Liver (tissue), 9 donors: Measurements from ENCODE around the gene C11orf21. TPM values are rescaled to one million over a fixed set of nuclear protein-coding genes. Genes with fewer than 3 reads are reported as not detected.

Experiments used
- DNase-seq: peaks from one replicate; pipeline ENCODE4 v3.0.0-alpha.2; 2017; ENCODE audit warnings: low spot score
- H3K27ac ChIP-seq, 2 donors: one replicate each; pipeline ENCODE4 v1.7.0; 2013; ENCODE audit warnings: inconsistent platforms in 2 of 2, low read length in 2 of 2, control low read depth in 1 of 2, low read depth in 1 of 2, mild to moderate bottlenecking in 1 of 2
- H3K27me3 ChIP-seq, 4 donors: one replicate each; pipeline versions ENCODE4 v1.6.1 to v1.7.0; 2013; ENCODE audit warnings: low read length in 3 of 4, inconsistent platforms in 1 of 4, mild to moderate bottlenecking in 1 of 4, moderate library complexity in 1 of 4; ENCODE audit not compliant: control insufficient read depth in 4 of 4, insufficient read depth in 4 of 4
- H3K36me3 ChIP-seq, 4 donors: one replicate each; pipeline versions ENCODE4 v1.6.1 to v1.7.0; 2013; ENCODE audit warnings: low read length in 3 of 4, mild to moderate bottlenecking in 3 of 4, low read depth in 1 of 4, moderate library complexity in 1 of 4; ENCODE audit not compliant: control insufficient read depth in 4 of 4, insufficient read depth in 3 of 4
- H3K4me1 ChIP-seq, 4 donors: one replicate each; pipeline versions ENCODE4 v1.6.1 to v1.7.0; 2013; ENCODE audit warnings: low read length in 3 of 4, mild to moderate bottlenecking in 3 of 4, moderate library complexity in 1 of 4; ENCODE audit not compliant: control insufficient read depth in 4 of 4, insufficient read depth in 4 of 4
- H3K4me3 ChIP-seq, 3 donors: one replicate each; pipeline versions ENCODE4 v1.6.1 to v1.7.0; 2013; ENCODE audit warnings: low read length in 3 of 3, control low read depth in 1 of 3, low read depth in 1 of 3, mild to moderate bottlenecking in 1 of 3
- H3K9ac ChIP-seq, 2 donors: one replicate each; pipeline ENCODE4 v1.7.0; 2013; ENCODE audit warnings: low read length in 2 of 2, mild to moderate bottlenecking in 2 of 2, moderate library complexity in 2 of 2, control low read depth in 1 of 2, low read depth in 1 of 2
- H3K9me3 ChIP-seq, 4 donors: one replicate each; pipeline versions ENCODE4 v1.6.1 to v1.7.0; 2013; ENCODE audit warnings: low read length in 3 of 4; ENCODE audit not compliant: control insufficient read depth in 4 of 4
- FOXA1 ChIP-seq: IDR thresholded peaks from 2 replicates; pipeline ENCODE4 v1.6.1; 2016; ENCODE audit warnings: antibody characterized with exemption
- FOXA2 ChIP-seq: IDR thresholded peaks from 2 replicates; pipeline ENCODE4 v1.6.1; 2016; ENCODE audit warnings: antibody characterized with exemption
- GABPA ChIP-seq, 2 donors: IDR thresholded peaks in 1 of 2; conservative IDR thresholded peaks in 1 of 2; 2 replicates each; pipeline ENCODE4 v1.6.1; 2016; ENCODE audit warnings: antibody characterized with exemption in 2 of 2, mild to moderate bottlenecking in 1 of 2, moderate library complexity in 1 of 2
- HNF4A ChIP-seq, 2 donors: conservative IDR thresholded peaks; 2 replicates each; pipeline ENCODE4 v1.6.1; 2016; ENCODE audit warnings: antibody characterized with exemption in 2 of 2, mild to moderate bottlenecking in 2 of 2
- HNF4G ChIP-seq: IDR thresholded peaks from 2 replicates; pipeline ENCODE4 v1.6.1; 2016; ENCODE audit warnings: antibody characterized with exemption
- JUND ChIP-seq, 2 donors: IDR thresholded peaks; 2 replicates each; pipeline ENCODE4 v1.6.1; 2016; ENCODE audit warnings: antibody characterized with exemption in 2 of 2
- MAX ChIP-seq: IDR thresholded peaks from 2 replicates; pipeline ENCODE4 v1.6.1; 2016; ENCODE audit warnings: antibody characterized with exemption
- NR2F2 ChIP-seq: IDR thresholded peaks from 2 replicates; pipeline ENCODE4 v1.6.1; 2016; ENCODE audit warnings: antibody characterized with exemption
- RAD21 ChIP-seq, 2 donors: IDR thresholded peaks; 2 replicates each; pipeline ENCODE4 v1.6.1; 2016; ENCODE audit warnings: antibody characterized with exemption in 2 of 2, mild to moderate bottlenecking in 2 of 2
- REST ChIP-seq: IDR thresholded peaks from 2 replicates; pipeline ENCODE4 v1.6.1; 2016; ENCODE audit warnings: antibody characterized with exemption, mild to moderate bottlenecking
- RXRA ChIP-seq, 2 donors: IDR thresholded peaks; 2 replicates each; pipeline ENCODE4 v1.6.1; 2017 to 2018; ENCODE audit warnings: antibody characterized with exemption in 2 of 2, mild to moderate bottlenecking in 1 of 2
- SP1 ChIP-seq: IDR thresholded peaks from 2 replicates; pipeline ENCODE4 v1.6.1; 2018; ENCODE audit warnings: antibody characterized with exemption, mild to moderate bottlenecking
- YY1 ChIP-seq: IDR thresholded peaks from 2 replicates; pipeline ENCODE4 v1.6.1; 2016; ENCODE audit warnings: antibody characterized with exemption, mild to moderate bottlenecking
- WGBS: extraction: QIAGEN DNeasy Blood & Tissue Kit; methylation state at CpG from one replicate; pipeline ENCODE4 v1.1.7; 2013; 5-methylcytosine and 5-hydroxymethylcytosine counted together
- polyA plus RNA-seq, 2 donors: library from polyadenylated mRNA; stranded (reverse) in 1 of 2; unstranded in 1 of 2; fragments of 200-250 nt in 1 of 2; fragments of >200 nt in 1 of 2; fragmentation: Nextera tagmentation in 1 of 2; extraction: Ambion mirVana in 1 of 2; gene quantifications; one replicate each; pipeline versions ENCODE4 v1.2.1 to v1.2.3, GENCODE V29; 2013 to 2015
- total RNA-seq, 2 donors: library from RNA; depleted of rRNA; stranded (reverse); fragments of >200 nt; gene quantifications; one replicate each; pipeline ENCODE4 v1.2.3, GENCODE V29; 2014
- TF ChIP-seq, protein P1 (sequence below): IDR thresholded peaks from 2 replicates; pipeline ENCODE4 v1.6.1; 2016; ENCODE audit warnings: antibody characterized with exemption
- TF ChIP-seq, protein P2 (sequence below): fragments of 150-350 bp; IDR thresholded peaks from 2 replicates; pipeline ENCODE4 v1.5.1; 2017; ENCODE audit warnings: improper control_type of control experiment, low read depth, low read length; ENCODE audit not compliant: missing input control
- TF ChIP-seq, protein P3 (sequence below): IDR thresholded peaks from 2 replicates; pipeline ENCODE4 v1.6.1; 2016; ENCODE audit warnings: antibody characterized with exemption
- donor health status: healthy.
- donor health status: healthy.
- donor health status: healthy.
- donor health status: healthy.
- donor health status: healthy.

C11orf21 gene
- total and polyA plus RNA-seq, 4 donors: 0.14 to 16.2 (median 0.44) TPM

DNA sequence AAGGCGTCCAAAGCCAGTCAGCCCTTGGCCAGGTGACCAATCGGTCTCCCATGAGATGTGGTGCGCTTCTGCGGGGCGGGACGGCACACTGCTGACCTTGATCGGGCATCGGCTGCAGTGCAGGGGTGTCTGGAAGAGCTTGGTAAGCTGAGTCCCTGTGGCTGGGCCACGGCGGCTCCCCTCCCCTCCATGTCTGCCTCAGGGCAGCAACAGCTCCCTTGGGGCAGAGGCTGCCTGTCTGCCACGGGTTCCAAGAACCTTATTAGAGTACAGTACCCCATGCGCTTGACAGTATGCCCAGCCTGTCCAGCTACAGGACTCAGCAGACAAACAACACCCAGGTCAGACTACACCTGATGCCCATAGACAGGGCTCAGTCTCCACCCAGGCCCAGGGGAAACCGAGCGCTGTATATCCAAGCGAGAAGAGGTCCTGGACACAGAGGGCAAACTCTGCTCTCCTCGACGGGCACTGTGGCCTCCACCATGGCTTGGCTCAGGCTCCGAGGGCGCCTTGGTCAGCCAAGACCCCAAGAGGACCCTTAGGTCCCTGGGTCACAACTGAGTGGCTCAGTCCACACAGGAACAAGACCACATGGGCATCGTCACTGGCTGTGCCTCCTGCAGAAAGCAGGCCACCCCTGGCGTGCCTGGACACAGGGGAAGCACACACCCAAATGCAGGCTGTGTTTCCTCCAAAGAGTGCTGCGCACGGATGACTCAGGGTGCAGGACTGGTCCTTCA is 19.0 kb upstream of the C11orf21 start:
- TF ChIP-seq HNF4G (no peak), FOXA1 (no peak), GABPA (IDR thresholded peaks at IDR 0.05 in 1 of 2, conservative IDR thresholded peaks at IDR 0.05 in 1 of 2) (no peak), REST (no peak), SP1 (no peak), HNF4A (conservative IDR thresholded peaks at IDR 0.05) (no peak), YY1 (no peak), RAD21 (IDR thresholded peaks at IDR 0.05) (no peak), JUND (IDR thresholded peaks at IDR 0.05) (no peak), FOXA2 (no peak), NR2F2 (no peak), MAX (no peak), RXRA (IDR thresholded peaks at IDR 0.05) (no peak)
- TF ChIP-seq, protein P1, sequence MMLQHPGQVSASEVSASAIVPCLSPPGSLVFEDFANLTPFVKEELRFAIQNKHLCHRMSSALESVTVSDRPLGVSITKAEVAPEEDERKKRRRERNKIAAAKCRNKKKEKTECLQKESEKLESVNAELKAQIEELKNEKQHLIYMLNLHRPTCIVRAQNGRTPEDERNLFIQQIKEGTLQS: no peak
- TF ChIP-seq, protein P2, sequence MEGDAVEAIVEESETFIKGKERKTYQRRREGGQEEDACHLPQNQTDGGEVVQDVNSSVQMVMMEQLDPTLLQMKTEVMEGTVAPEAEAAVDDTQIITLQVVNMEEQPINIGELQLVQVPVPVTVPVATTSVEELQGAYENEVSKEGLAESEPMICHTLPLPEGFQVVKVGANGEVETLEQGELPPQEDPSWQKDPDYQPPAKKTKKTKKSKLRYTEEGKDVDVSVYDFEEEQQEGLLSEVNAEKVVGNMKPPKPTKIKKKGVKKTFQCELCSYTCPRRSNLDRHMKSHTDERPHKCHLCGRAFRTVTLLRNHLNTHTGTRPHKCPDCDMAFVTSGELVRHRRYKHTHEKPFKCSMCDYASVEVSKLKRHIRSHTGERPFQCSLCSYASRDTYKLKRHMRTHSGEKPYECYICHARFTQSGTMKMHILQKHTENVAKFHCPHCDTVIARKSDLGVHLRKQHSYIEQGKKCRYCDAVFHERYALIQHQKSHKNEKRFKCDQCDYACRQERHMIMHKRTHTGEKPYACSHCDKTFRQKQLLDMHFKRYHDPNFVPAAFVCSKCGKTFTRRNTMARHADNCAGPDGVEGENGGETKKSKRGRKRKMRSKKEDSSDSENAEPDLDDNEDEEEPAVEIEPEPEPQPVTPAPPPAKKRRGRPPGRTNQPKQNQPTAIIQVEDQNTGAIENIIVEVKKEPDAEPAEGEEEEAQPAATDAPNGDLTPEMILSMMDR: no peak
- TF ChIP-seq, protein P3, sequence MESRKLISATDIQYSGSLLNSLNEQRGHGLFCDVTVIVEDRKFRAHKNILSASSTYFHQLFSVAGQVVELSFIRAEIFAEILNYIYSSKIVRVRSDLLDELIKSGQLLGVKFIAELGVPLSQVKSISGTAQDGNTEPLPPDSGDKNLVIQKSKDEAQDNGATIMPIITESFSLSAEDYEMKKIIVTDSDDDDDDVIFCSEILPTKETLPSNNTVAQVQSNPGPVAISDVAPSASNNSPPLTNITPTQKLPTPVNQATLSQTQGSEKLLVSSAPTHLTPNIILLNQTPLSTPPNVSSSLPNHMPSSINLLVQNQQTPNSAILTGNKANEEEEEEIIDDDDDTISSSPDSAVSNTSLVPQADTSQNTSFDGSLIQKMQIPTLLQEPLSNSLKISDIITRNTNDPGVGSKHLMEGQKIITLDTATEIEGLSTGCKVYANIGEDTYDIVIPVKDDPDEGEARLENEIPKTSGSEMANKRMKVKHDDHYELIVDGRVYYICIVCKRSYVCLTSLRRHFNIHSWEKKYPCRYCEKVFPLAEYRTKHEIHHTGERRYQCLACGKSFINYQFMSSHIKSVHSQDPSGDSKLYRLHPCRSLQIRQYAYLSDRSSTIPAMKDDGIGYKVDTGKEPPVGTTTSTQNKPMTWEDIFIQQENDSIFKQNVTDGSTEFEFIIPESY: no peak
- Histone ChIP-seq H3K36me3 (no peaks in the 10 kb centered on the region), H3K9me3 (no peaks in the 10 kb centered on the region), H3K9ac (no peak overlapping the region), H3K27me3 (no peaks in the 10 kb centered on the region), H3K4me3 (peak overlapping the region in 1 of 3 donors; percentile 4), H3K27ac (peak overlapping the region; percentile 14 to 56), H3K4me1 (peaks cover 8 to 39% (median 35%) of the 10 kb centered on the region in 4 donors)
- DNase-seq: no peak
- 81% methylated on average over 23 of the region's 23 CpGs for WGBS
